Heart left ventricle (tissue), 13 donors: ENCODE data around the gene RPL29.

ENCODE experiments used
- POLR2A ChIP-seq, 2 donors: fragments of 450-650 bp; IDR thresholded peaks; one replicate each; pipeline ENCODE4 v1.6.1; 2017; ENCODE audit warnings: antibody characterized with exemption in 2 of 2, mild to moderate bottlenecking in 2 of 2, moderate library complexity in 2 of 2
- TF ChIP-seq, protein P1 (sequence below), 12 donors: fragments of 200-600 bp; sonication (generic) in 4 of 12; IDR thresholded peaks; one replicate each; pipeline versions ENCODE4 v1.5.0 to v1.8.0; 2018 to 2022; ENCODE audit warnings: antibody characterized with exemption in 12 of 12, mild to moderate bottlenecking in 5 of 12
- donor health status: ischemic (EF 13 %, LVEDD 7.1; RV severe dilation, severe dysfunction).
- donor health status: DM: no; HTN: yes; CAD: no.
- donor health status: DM: no; HTN: no; CAD: no.
- donor health status: ischemic (EF 25% LVEDD 6.9; RV normal size, moderate dysfunction).
- donor health status: ischemic (EF 25% LVEDD 5.7; RV mildly dilated, moderate dysfunction).
- donor health status: ischemic (EF 35%, LVEDD 5.7; RV mildly dilated, moderate dysfunction).
- donor health status: nonischemic (EF 11% LVEDD 7.7; RV severe dilation, severe dysfunction).
- donor health status: DM: yes; HTN: yes; CAD: no.
- donor health status: PGD.
- donor health status: ischemic (EF 29% LVEDD 5.4; RV normal size, mild dysfunction).
- donor health status: nonischemic (EF 23%, LVEDD 6.1; RV moderate dilation, normal function).

DNA sequence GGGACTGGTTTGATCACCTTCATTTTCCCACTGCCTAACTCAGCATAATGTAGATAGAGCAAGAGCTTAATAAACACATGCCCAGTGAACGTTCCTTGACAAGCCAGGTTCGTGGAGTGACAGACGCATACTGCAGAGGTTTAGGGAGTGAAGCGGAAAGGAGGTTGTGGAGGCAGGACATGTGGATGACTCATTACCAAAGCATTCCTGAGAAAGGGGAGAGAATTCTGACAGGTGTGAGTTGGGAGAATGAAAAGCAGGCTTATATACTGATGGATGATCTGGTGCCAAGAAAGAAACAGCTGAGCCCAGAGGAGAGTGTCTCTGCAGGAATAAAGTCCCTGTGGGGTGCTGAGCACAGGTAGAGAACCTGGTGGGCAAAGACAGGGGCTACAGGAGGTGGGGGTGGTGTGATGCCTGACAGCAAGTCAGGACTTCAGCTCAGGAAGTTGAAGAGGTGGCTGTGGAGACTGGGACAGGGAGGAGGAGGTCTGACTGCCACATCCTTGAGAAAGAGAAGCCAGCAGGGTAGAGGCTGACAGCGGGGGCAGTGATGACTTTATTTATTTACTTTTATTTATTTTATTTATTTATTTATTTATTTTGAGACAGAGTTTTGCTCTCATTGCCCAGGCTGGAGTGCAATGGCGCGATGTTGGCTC is 2.4 kb upstream of the RPL29 start:
- TF ChIP-seq, protein P1, sequence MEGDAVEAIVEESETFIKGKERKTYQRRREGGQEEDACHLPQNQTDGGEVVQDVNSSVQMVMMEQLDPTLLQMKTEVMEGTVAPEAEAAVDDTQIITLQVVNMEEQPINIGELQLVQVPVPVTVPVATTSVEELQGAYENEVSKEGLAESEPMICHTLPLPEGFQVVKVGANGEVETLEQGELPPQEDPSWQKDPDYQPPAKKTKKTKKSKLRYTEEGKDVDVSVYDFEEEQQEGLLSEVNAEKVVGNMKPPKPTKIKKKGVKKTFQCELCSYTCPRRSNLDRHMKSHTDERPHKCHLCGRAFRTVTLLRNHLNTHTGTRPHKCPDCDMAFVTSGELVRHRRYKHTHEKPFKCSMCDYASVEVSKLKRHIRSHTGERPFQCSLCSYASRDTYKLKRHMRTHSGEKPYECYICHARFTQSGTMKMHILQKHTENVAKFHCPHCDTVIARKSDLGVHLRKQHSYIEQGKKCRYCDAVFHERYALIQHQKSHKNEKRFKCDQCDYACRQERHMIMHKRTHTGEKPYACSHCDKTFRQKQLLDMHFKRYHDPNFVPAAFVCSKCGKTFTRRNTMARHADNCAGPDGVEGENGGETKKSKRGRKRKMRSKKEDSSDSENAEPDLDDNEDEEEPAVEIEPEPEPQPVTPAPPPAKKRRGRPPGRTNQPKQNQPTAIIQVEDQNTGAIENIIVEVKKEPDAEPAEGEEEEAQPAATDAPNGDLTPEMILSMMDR (IDR thresholded peaks at IDR 0.05): no peak
- no peak for TF ChIP-seq POLR2A (IDR thresholded peaks at IDR 0.05)
